NT2/D1 (cell line): Measurements from ENCODE around the gene NKD1.

Experiments
- SUZ12 ChIP-seq: IDR thresholded peaks from 2 replicates; pipeline ENCODE4 v1.6.1; 2011; ENCODE audit not compliant: insufficient read length, insufficient read depth; ENCODE audit errors: extremely low read depth
- ZNF274 ChIP-seq: IDR thresholded peaks from 2 replicates; pipeline ENCODE4 v1.6.1; 2011; ENCODE audit warnings: mild to moderate bottlenecking, low read depth, low read length

DNA sequence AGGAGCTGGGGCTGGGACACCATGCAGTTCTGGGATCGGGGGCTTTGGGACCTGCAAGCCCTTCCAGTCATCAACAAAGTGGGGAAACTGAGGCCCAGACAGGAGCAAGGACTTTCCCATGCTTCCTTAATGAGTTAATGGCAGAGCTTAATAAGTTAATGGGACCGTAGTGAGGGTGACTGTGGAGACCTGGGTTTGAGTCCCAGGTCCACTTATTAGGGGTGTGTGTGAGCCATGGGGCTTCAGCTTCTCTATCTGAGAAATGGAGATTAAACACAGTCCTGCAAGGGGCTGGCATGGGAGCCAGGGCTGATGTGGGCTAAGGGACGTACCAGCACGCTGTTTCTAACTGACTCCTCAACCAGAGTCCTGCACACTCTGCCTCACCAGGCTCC lies 41.7 kb upstream of the NKD1 start:
- TF ChIP-seq SUZ12 (no peak), ZNF274 (no peak)
